Measurements from ENCODE around the gene PLCL1.

Gene PLCL1

DNA sequence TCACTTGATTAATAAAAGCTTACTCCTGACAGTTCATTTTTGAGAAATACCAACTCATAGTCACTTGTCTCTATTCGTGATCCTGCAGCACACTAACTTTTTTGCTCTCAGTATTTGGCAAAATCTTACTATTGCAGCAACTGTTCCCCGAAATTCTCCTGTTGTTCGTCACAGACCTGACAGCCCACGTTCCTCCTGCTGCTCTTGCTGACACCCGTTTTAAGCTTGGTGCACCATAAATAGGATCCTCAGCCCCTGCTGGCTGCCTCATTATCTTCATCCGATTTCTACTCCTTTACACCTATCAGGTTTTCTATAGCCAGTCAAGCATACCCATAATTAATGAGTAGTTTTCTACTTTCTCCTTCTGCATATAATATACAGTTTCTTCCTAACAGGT lies 368.8 kb downstream of the PLCL1 start:
- TF ChIP-seq, protein P1, sequence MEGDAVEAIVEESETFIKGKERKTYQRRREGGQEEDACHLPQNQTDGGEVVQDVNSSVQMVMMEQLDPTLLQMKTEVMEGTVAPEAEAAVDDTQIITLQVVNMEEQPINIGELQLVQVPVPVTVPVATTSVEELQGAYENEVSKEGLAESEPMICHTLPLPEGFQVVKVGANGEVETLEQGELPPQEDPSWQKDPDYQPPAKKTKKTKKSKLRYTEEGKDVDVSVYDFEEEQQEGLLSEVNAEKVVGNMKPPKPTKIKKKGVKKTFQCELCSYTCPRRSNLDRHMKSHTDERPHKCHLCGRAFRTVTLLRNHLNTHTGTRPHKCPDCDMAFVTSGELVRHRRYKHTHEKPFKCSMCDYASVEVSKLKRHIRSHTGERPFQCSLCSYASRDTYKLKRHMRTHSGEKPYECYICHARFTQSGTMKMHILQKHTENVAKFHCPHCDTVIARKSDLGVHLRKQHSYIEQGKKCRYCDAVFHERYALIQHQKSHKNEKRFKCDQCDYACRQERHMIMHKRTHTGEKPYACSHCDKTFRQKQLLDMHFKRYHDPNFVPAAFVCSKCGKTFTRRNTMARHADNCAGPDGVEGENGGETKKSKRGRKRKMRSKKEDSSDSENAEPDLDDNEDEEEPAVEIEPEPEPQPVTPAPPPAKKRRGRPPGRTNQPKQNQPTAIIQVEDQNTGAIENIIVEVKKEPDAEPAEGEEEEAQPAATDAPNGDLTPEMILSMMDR (IDR thresholded peaks at IDR 0.05; ENCODE audit: low read length) = no peak
- no peak for TF ChIP-seq EZH2phosphoT487 (IDR thresholded peaks at IDR 0.05; ENCODE audit: low read length)
- H3K36me3 ChIP-seq (replicated peaks; ENCODE audit: insufficient read depth, low read length) = no peaks in the 10 kb centered on the region
- no peaks in the 10 kb centered on the region for H3K4me1 ChIP-seq (ENCODE audit: low read length)
- no peak for DNase-seq
- no peaks in the 10 kb centered on the region for H3K27me3 ChIP-seq (replicated peaks; ENCODE audit: insufficient read depth, low read length)
- no peaks in the 10 kb centered on the region for H4K20me1 ChIP-seq (ENCODE audit: insufficient read depth, low read length)
- no peaks in the 10 kb centered on the region for H3F3A ChIP-seq (ENCODE audit: insufficient read depth, low read length)
- H3K9me3 ChIP-seq (replicated peaks; ENCODE audit: insufficient read depth, low read length) = no peaks in the 10 kb centered on the region
- no peak overlapping the region for H2AFZ ChIP-seq (ENCODE audit: low read length)
- H3K9ac ChIP-seq (ENCODE audit: low read length) = no peak overlapping the region
- no peak overlapping the region for H3K4me2 ChIP-seq (ENCODE audit: low read depth, low read length)
- no peaks in the 10 kb centered on the region for H3K79me2 ChIP-seq (ENCODE audit: low read length)
- H3K27ac ChIP-seq (ENCODE audit: low read length) = no peak overlapping the region
- no peak overlapping the region for H3K4me3 ChIP-seq (ENCODE audit: low read length)
- H3K9me2 ChIP-seq (replicated peaks; ENCODE audit: insufficient read depth, low read length) = no peaks in the 10 kb centered on the region

DNA sequence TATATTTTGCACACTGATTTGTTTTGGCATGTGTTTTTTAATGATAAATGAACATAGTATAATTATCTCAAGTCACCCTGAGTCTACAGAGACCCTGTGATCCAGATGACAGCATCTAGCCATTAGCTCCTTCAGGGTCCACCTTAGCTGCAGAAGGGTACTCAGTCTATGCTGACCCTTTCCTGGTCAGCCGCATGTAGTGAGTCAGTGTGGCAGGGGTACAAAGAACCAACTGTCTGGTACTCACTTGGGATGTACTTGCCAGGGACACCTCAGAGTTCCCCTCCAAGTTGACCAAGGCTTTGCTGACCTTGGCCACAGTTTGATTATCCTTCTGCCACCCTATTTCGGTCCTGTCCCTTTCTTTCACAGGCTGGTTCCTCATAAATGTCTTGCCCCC lies 369.5 kb downstream of the PLCL1 start:
- Histone ChIP-seq H4K20me1 (ENCODE audit: insufficient read depth, low read length) (no peaks in the 10 kb centered on the region), H3K4me2 (ENCODE audit: low read depth, low read length) (no peak overlapping the region), H3F3A (ENCODE audit: insufficient read depth, low read length) (no peaks in the 10 kb centered on the region), H3K79me2 (ENCODE audit: low read length) (no peaks in the 10 kb centered on the region), H3K4me3 (ENCODE audit: low read length) (no peak overlapping the region), H3K4me1 (ENCODE audit: low read length) (no peaks in the 10 kb centered on the region), H3K9me3 (replicated peaks; ENCODE audit: insufficient read depth, low read length) (no peaks in the 10 kb centered on the region), H3K9me2 (replicated peaks; ENCODE audit: insufficient read depth, low read length) (no peaks in the 10 kb centered on the region), H3K9ac (ENCODE audit: low read length) (no peak overlapping the region), H2AFZ (ENCODE audit: low read length) (no peak overlapping the region), H3K36me3 (replicated peaks; ENCODE audit: insufficient read depth, low read length) (no peaks in the 10 kb centered on the region), H3K27me3 (replicated peaks; ENCODE audit: insufficient read depth, low read length) (no peaks in the 10 kb centered on the region), H3K27ac (ENCODE audit: low read length) (no peak overlapping the region)
- TF ChIP-seq EZH2phosphoT487 (IDR thresholded peaks at IDR 0.05; ENCODE audit: low read length) = no peak
- TF ChIP-seq, protein P1 (IDR thresholded peaks at IDR 0.05; ENCODE audit: low read length) = no peak
- no peak for TF ChIP-seq EZH2 (optimal IDR thresholded peaks at IDR 0.05; ENCODE audit: low read depth, low read length)
- no peak for DNase-seq

DNA sequence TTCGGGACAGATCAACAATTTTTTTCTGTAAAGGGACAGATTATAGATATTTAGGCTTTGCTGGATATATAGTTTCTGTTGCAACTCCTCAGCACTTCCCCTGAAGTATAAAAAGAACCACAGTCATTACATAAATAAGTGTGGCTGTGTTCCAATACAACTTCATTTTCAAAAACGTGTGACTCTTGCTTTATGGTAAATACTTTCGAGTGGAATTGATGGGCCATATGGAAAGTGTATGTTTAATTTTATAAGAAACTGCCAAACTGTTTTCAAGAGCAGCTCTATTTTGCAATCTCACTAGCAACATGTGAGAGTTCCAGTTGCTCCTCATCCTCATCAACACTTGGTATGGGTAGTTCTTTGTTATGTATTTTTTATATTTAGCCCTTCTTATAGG lies 370.9 kb downstream of the PLCL1 start:
- Histone ChIP-seq H4K20me1 (ENCODE audit: insufficient read depth, low read length) (no peaks in the 10 kb centered on the region), H3K4me1 (ENCODE audit: low read length) (no peaks in the 10 kb centered on the region)

More for the DNA sequence above, 370.9 kb downstream of the PLCL1 start:
- no peak for DNase-seq
- no peak overlapping the region for H3K9ac ChIP-seq (ENCODE audit: low read length)
- H3K4me3 ChIP-seq (ENCODE audit: low read length) = no peak overlapping the region
- H3K27ac ChIP-seq (ENCODE audit: low read length) = no peak overlapping the region
- TF ChIP-seq, protein P1 (IDR thresholded peaks at IDR 0.05; ENCODE audit: low read length) = no peak
- no peak for TF ChIP-seq EZH2phosphoT487 (IDR thresholded peaks at IDR 0.05; ENCODE audit: low read length)
- TF ChIP-seq EZH2 (optimal IDR thresholded peaks at IDR 0.05; ENCODE audit: low read depth, low read length) = no peak
- H3K36me3 ChIP-seq (replicated peaks; ENCODE audit: insufficient read depth, low read length) = no peaks in the 10 kb centered on the region
- no peaks in the 10 kb centered on the region for H3F3A ChIP-seq (ENCODE audit: insufficient read depth, low read length)
- no peak overlapping the region for H3K4me2 ChIP-seq (ENCODE audit: low read depth, low read length)
- H3K9me3 ChIP-seq (replicated peaks; ENCODE audit: insufficient read depth, low read length) = no peaks in the 10 kb centered on the region
- H3K27me3 ChIP-seq (replicated peaks; ENCODE audit: insufficient read depth, low read length) = no peaks in the 10 kb centered on the region
- no peaks in the 10 kb centered on the region for H3K9me2 ChIP-seq (replicated peaks; ENCODE audit: insufficient read depth, low read length)
- H2AFZ ChIP-seq (ENCODE audit: low read length) = no peak overlapping the region
- no peaks in the 10 kb centered on the region for H3K79me2 ChIP-seq (ENCODE audit: low read length)
